Glutamatergic neuron (in vitro differentiated cells): ENCODE results near the gene NUTM2E. TPM values are rescaled to one million over a fixed set of nuclear protein-coding genes. Genes with fewer than 3 reads are reported as not detected.
"Not testable (repeated sequence)": the region's sequence is repeated elsewhere in the genome, so short reads cannot be mapped to it uniquely, and the experiment has no call there.

Experiments used
- DNase-seq: peaks from one replicate; pipeline ENCODE4 v3.0.0; 2022
- H3K27ac Mint-ChIP-seq: one replicate; pipeline ENCODE4 v1.8.0; 2020; ENCODE audit warnings: mild to moderate bottlenecking, mixed read lengths, inconsistent platforms; ENCODE audit not compliant: unreplicated experiment
- H3K27me3 Mint-ChIP-seq: one replicate; pipeline ENCODE4 v1.8.0; 2020; ENCODE audit warnings: mild to moderate bottlenecking, moderate library complexity, mixed read lengths, inconsistent platforms; ENCODE audit not compliant: unreplicated experiment
- H3K36me3 Mint-ChIP-seq: one replicate; pipeline ENCODE4 v1.8.0; 2020; ENCODE audit warnings: mild to moderate bottlenecking, mixed read lengths, inconsistent platforms; ENCODE audit not compliant: unreplicated experiment
- H3K4me1 Mint-ChIP-seq: one replicate; pipeline ENCODE4 v1.8.0; 2020; ENCODE audit warnings: mild to moderate bottlenecking, low read depth, mixed read lengths, inconsistent platforms; ENCODE audit not compliant: unreplicated experiment
- H3K4me3 Mint-ChIP-seq: one replicate; pipeline ENCODE4 v1.8.0; 2020; ENCODE audit warnings: mild to moderate bottlenecking, mixed read lengths, inconsistent platforms; ENCODE audit not compliant: unreplicated experiment
- H3K9me3 Mint-ChIP-seq: one replicate; pipeline ENCODE4 v1.8.0; 2020; ENCODE audit warnings: mild to moderate bottlenecking, moderate library complexity, mixed read lengths, inconsistent platforms; ENCODE audit not compliant: unreplicated experiment
- total RNA-seq: library from RNA; stranded (reverse); fragmentation: NEBNext Ultra II Directional; extraction: Animal tissue kit (Norgen Biotek cat#: 25700); gene quantifications from one replicate; pipeline ENCODE4 v1.2.1, GENCODE V29; 2021; ENCODE audit not compliant: unreplicated experiment
- TF ChIP-seq, protein P1 (sequence below): fragments of 200-600 bp; sonication (generic); IDR thresholded peaks from one replicate; pipeline ENCODE4 v1.5.0; 2021; ENCODE audit not compliant: partially characterized antibody, unreplicated experiment

NUTM2E gene
- total RNA-seq, 1 donor from 2014 or later: 0.86 TPM

DNA sequence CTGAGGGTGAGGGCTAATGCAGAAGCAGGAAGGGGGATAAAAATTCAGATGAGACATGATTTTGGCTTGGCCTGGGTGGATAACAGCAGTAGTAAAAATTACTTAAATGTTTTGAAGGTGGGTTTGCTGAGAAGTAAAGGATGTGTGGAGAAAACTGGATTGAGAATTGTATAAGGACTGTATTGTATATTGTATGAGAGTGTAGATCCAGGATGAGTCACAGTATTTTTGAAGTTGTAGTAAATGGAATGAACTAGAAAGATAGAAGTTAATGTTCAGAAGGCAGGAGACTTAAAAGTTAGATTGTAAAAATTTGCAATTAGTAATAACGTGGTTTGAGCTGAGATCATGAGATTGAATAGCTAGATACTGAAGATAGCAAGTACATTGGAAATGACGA, 10.2 kb upstream of the NUTM2E start:
- not testable (repeated sequence) for DNase-seq, H3K9me3 Mint-ChIP-seq, H3K27me3 Mint-ChIP-seq, H3K27ac Mint-ChIP-seq, H3K4me3 Mint-ChIP-seq, H3K36me3 Mint-ChIP-seq, H3K4me1 Mint-ChIP-seq

DNA sequence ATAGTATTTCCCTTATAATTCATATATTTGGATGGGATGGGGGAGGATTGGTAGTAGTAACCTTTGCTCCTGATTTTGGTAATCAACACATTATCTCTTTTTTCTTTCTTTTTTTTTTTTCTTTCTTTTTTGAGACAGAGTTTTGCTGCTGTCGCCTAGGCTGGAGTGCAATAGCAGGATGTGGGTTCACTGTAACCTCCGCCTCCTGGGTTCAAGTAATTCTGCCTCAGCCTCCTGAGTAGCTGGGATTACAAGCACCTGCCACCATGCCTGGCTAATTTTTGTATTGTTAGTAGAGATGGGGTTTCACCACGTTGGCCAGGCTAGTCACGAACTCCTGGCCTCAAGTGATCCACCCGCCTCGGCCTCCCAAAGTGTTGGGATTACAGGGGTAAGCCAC, 3.2 kb upstream of the NUTM2E start:
- not testable (repeated sequence) for H3K9me3 Mint-ChIP-seq, H3K4me3 Mint-ChIP-seq, H3K36me3 Mint-ChIP-seq, H3K27me3 Mint-ChIP-seq, H3K27ac Mint-ChIP-seq, DNase-seq, H3K4me1 Mint-ChIP-seq

DNA sequence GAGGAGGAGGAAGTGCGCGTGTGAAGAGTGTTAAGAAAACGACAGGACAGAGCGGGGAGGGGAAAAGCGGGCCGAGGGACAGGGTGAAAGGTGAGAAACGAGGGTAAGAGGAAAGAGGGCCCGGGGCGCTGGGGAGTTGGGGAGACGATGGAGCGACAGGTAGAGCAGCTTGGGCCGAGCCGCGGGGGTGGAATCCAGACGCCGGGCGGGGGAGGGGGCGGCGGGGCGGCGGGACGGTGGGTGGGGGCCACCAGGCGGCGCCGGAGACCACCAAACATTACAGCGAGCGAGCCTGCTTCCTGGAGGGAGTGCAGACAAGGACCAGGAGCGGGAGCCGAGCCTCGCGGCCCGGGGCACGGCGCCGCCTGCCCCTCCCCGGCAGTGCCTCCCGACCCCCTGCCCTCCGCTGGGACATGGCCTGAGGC, 940 bp upstream of the NUTM2E start:
- TF ChIP-seq, protein P1, sequence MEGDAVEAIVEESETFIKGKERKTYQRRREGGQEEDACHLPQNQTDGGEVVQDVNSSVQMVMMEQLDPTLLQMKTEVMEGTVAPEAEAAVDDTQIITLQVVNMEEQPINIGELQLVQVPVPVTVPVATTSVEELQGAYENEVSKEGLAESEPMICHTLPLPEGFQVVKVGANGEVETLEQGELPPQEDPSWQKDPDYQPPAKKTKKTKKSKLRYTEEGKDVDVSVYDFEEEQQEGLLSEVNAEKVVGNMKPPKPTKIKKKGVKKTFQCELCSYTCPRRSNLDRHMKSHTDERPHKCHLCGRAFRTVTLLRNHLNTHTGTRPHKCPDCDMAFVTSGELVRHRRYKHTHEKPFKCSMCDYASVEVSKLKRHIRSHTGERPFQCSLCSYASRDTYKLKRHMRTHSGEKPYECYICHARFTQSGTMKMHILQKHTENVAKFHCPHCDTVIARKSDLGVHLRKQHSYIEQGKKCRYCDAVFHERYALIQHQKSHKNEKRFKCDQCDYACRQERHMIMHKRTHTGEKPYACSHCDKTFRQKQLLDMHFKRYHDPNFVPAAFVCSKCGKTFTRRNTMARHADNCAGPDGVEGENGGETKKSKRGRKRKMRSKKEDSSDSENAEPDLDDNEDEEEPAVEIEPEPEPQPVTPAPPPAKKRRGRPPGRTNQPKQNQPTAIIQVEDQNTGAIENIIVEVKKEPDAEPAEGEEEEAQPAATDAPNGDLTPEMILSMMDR: peak; percentile 21
- H3K4me3 Mint-ChIP-seq: peak overlapping the region; percentile 83
- not testable (repeated sequence) for H3K4me1 Mint-ChIP-seq, H3K27me3 Mint-ChIP-seq, H3K9me3 Mint-ChIP-seq, H3K27ac Mint-ChIP-seq, H3K36me3 Mint-ChIP-seq
- DNase-seq: peak; percentile 38

DNA sequence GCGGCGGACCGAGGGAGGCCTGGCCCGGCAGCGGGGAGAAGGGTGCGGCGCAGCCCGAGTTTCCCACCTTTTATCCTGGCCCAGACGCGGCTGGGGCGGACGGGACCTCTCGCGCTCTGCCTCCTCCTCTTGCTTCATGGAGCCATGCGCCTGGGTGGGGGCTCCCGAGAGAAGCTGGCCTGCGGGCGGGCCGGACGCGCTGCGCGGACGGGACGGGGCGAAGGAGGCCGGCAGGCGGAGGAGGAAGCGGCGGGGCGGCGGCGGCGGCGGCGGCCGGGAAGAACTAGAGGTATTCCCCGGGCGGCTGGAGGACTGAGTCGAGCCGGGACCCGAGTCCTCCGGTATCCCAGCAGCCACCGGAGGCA, 426 bp upstream of the NUTM2E start:
- not testable (repeated sequence) for H3K4me3 Mint-ChIP-seq, H3K27ac Mint-ChIP-seq, H3K36me3 Mint-ChIP-seq, H3K27me3 Mint-ChIP-seq, DNase-seq, H3K4me1 Mint-ChIP-seq, H3K9me3 Mint-ChIP-seq

DNA sequence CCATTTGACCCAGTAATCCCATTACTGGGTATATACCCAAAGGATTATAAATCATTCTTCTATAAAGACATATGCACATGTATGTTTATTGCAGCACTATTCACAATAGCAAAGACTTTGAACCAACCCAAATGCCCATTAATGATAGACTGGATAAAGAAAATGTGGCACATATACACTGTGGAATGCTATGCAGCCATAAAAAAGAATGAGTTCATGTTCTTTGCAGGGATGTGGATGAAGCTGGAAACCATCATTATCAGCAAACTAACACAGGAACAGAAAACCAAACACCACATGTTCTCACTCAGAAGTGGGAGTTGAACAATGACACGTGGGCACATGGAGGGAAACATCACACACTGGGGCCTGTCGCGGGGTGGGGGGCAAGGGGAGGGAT, 7.3 kb downstream of the NUTM2E start:
- H3K27me3 Mint-ChIP-seq: not testable (repeated sequence)

DNA sequence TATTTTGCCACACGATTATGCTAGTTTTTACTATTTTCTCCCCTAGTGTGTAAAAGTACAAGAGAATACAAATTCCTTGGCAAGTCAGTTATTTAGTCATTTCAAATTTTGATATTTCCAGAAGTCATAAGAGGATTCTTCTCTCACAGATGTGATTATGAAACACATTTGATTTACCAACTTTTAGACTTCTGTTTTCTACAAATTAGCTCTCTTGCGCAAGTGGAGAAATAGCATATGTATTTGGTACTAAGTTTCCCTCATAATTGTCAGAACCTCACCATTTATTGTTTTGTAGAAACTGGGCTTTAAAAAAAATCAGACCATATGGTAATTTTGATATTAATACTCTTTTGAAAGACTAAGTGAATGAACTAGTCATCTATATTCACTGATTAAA, 9.4 kb downstream of the NUTM2E start:
- H3K27me3 Mint-ChIP-seq, H3K36me3 Mint-ChIP-seq, H3K9me3 Mint-ChIP-seq, H3K4me1 Mint-ChIP-seq, H3K4me3 Mint-ChIP-seq, H3K27ac Mint-ChIP-seq, DNase-seq: not testable (repeated sequence)

More for the DNA sequence above, 7.3 kb downstream of the NUTM2E start:
- not testable (repeated sequence) for H3K36me3 Mint-ChIP-seq, H3K4me3 Mint-ChIP-seq, H3K9me3 Mint-ChIP-seq, H3K27ac Mint-ChIP-seq, DNase-seq, H3K4me1 Mint-ChIP-seq

DNA sequence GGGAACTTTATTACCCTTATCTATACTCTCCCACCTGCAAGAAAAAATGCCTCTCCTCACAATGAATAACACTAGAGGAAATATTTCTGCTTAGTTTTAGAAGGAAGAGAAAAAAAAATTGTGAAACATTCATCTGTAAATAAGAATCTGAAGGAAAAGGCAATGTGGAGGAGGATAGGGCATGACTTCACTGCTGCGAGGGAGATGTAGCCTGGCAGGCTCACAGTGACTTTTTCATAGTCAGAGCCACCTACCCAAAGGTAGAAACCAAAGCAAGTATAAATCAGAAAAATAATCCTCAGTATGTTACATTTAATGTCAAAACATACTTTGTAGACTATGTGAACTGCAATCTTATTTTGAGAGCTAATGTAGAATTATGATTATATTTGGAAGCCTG, 10.4 kb downstream of the NUTM2E start:
- H3K27me3 Mint-ChIP-seq, H3K4me1 Mint-ChIP-seq, H3K27ac Mint-ChIP-seq, H3K36me3 Mint-ChIP-seq, H3K4me3 Mint-ChIP-seq, H3K9me3 Mint-ChIP-seq, DNase-seq: not testable (repeated sequence)

DNA sequence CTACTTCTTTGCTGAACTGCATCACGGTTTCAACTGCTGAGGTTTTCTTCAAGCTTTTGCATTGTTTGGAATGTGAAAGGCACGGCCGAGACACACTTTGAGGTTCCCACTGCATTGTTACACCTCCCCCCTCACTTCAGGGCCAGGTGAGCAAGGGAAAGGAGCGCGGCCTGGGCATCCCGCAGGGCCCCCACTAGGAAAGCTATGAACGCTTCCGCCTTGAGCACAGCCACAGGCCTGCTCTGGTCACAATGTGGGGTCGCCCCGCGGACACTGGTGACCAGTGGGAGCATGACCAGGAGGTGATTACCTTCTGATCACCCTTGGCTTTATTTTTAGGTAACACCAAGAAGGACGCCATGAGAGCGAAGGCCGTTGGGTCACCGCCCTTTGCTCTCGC, 11.9 kb downstream of the NUTM2E start:
- not testable (repeated sequence) for H3K36me3 Mint-ChIP-seq, H3K4me1 Mint-ChIP-seq, H3K9me3 Mint-ChIP-seq, DNase-seq, H3K27ac Mint-ChIP-seq, H3K4me3 Mint-ChIP-seq, H3K27me3 Mint-ChIP-seq

DNA sequence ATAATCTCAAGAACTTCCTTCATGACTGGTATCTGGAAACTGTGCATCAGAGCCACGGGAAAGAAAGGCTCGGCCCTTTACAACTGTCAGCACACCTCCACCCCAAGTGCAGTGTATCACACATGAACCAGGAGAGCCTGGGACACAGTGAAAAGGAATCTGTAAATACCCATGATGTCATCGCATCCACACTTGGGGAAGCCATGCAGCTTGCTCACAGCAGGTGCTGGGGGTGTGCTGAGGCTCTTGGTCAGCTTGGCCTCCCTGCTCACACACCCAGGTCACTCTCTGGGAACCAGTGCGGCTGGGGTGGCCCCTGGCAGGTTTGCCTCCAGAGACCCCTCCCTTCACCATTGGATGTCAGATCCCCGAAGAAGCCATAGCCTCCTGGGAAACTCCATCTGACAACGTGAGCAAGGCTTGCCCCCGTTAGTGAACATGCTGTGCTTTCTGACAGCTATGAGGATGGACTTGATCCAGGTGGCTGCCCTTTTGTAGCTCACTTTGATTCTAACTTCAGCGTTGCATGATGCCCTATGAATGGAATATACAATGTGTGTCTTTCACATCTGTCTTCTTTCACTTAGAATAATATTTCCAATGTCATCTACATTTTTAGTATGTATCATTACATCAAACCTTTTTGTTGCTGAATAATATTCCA, 26.8 kb downstream of the NUTM2E start:
- not testable (repeated sequence) for H3K27ac Mint-ChIP-seq, DNase-seq, H3K9me3 Mint-ChIP-seq, H3K36me3 Mint-ChIP-seq, H3K27me3 Mint-ChIP-seq, H3K4me1 Mint-ChIP-seq, H3K4me3 Mint-ChIP-seq

DNA sequence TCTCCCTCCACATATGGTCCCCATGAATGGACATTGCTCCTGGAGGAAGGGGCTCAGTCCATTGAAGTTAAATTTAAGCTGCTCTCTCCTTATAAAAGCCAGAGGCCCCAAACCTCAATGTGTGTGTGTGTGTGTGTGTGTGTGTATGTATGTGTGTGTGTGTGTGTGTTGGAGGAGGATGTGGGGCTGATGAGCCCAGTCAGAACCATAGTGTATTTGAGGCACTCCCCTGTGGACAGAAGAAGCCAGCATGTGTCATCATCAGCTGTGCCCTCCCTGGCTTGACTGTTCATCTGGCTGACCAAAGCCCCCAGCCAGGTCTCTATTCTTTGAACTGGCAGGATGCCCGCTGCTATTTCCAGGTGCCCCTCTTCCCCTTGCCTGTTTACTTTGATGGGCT, 35.7 kb downstream of the NUTM2E start:
- not testable (repeated sequence) for H3K36me3 Mint-ChIP-seq, H3K27ac Mint-ChIP-seq, H3K27me3 Mint-ChIP-seq, H3K4me1 Mint-ChIP-seq, H3K9me3 Mint-ChIP-seq, DNase-seq, H3K4me3 Mint-ChIP-seq

DNA sequence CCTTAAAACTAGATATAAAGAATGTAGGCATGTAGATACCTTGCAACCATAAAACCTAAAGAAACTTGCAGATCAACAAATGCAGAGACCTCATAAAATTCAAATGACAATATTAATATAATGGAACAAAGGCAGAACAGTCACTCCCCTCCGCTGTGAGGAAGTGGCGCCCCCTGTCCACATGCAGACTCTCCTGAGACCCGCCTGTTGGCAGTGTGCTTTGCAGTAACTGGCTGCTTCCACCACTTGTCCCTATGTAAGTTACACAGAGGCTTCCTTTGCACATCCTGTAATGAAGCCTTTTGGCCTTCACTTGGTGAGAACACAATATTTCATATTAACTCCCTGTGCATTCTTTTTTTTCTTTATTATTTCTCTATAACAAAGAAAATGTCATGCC, 36.3 kb downstream of the NUTM2E start:
- H3K4me3 Mint-ChIP-seq, DNase-seq, H3K27ac Mint-ChIP-seq, H3K27me3 Mint-ChIP-seq, H3K4me1 Mint-ChIP-seq, H3K9me3 Mint-ChIP-seq, H3K36me3 Mint-ChIP-seq: not testable (repeated sequence)

DNA sequence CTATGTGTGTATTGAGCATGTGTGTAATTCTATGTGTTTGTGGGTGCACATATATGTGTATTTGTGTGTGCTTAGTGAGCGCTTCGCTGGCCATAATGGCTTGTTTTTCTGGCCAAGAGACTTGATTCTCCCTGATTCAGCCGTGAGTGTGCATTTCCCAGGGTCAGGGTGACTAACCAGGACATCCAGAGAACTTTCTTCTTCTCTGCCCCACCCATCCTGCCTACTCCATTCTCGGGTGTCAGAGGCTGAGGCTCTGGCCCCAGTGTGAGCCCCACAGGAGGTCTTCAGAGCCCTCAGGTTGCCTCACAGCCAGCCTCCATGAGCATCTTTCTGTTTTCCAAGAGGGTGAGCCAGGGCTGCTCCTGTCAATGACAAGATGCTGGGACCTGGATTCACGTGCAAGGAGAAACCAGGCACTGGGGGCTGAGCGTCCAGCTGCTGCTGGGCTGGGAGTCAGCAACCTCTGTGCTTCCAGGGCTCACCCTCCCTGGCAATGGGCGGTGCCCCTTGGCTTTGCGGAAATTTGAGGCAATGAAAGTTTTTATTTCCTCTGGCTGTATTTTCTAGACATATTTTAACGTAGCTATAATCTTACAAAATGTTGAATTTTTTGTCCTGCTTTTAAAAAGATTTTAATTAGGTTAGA, 40.5 kb downstream of the NUTM2E start:
- not testable (repeated sequence) for H3K9me3 Mint-ChIP-seq, H3K36me3 Mint-ChIP-seq, DNase-seq, H3K27me3 Mint-ChIP-seq, H3K27ac Mint-ChIP-seq, H3K4me3 Mint-ChIP-seq, H3K4me1 Mint-ChIP-seq
